HepG2 (cell line): ENCODE results near the gene GTF3C5. TPM values are rescaled to one million over a fixed set of nuclear protein-coding genes. Genes with fewer than 3 reads are reported as not detected.
A peak's percentile ranks its signal among the peaks of the same experiment; 100 is the strongest.

Experiments used
- DRAP1 ChIP-seq: IDR thresholded peaks from 2 replicates; pipeline ENCODE4 v1.6.1; 2016; ENCODE audit warnings: missing genetic modification reagents, missing compliant biosample characterization
- GLI4 ChIP-seq: sonication (generic); formaldehyde crosslinking; IDR thresholded peaks from 2 replicates; pipeline ENCODE4 v1.5.1; 2020; ENCODE audit warnings: missing genetic modification reagents, mild to moderate bottlenecking, moderate library complexity, borderline replicate concordance
- GTF3A ChIP-seq: sonication (generic); formaldehyde crosslinking; conservative IDR thresholded peaks from 2 replicates; pipeline ENCODE4 v1.4.0; 2020; ENCODE audit warnings: mild to moderate bottlenecking, missing genetic modification reagents
- JUN ChIP-seq: sonication (generic); formaldehyde crosslinking; IDR thresholded peaks from 2 replicates; pipeline ENCODE4 v1.4.0; 2020; ENCODE audit warnings: mild to moderate bottlenecking, missing genetic modification reagents
- MED13 ChIP-seq: sonication (generic); formaldehyde crosslinking; IDR thresholded peaks from 2 replicates; pipeline ENCODE4 v1.5.0; 2020; ENCODE audit warnings: missing genetic modification reagents
- MEIS1 ChIP-seq: sonication (generic); formaldehyde crosslinking; IDR thresholded peaks from 2 replicates; pipeline ENCODE4 v1.9.0; 2021; ENCODE audit warnings: mild to moderate bottlenecking, missing genetic modification reagents, moderate library complexity, borderline replicate concordance
- NFKBIZ ChIP-seq: IDR thresholded peaks from 2 replicates; pipeline ENCODE4 v1.6.1; 2018; ENCODE audit warnings: missing genetic modification reagents, missing compliant biosample characterization
- NFYC ChIP-seq: IDR thresholded peaks from 2 replicates; pipeline ENCODE4 v1.6.1; 2016; ENCODE audit warnings: missing genetic modification reagents, missing compliant biosample characterization
- PAXIP1 ChIP-seq: sonication (generic); formaldehyde crosslinking; conservative IDR thresholded peaks from 2 replicates; pipeline ENCODE4 v1.4.0; 2020; ENCODE audit warnings: mild to moderate bottlenecking, missing genetic modification reagents, moderate library complexity
- PHF21A ChIP-seq: sonication (generic); formaldehyde crosslinking; IDR thresholded peaks from 2 replicates; pipeline ENCODE4 v1.5.0; 2020; ENCODE audit warnings: mild to moderate bottlenecking, missing genetic modification reagents
- SRSF9 ChIP-seq: fragments of 200-400 bp; formaldehyde crosslinking; IDR thresholded peaks from 2 replicates; pipeline ENCODE4 v1.6.1; 2018; ENCODE audit warnings: borderline replicate concordance, mild to moderate bottlenecking, low read depth, low read length; ENCODE audit not compliant: insufficient read depth, poor library complexity, severe bottlenecking
- THAP9 ChIP-seq: sonication (generic); formaldehyde crosslinking; IDR thresholded peaks from 2 replicates; pipeline ENCODE4; 2020; ENCODE audit warnings: missing genetic modification reagents, mild to moderate bottlenecking, borderline replicate concordance
- ZBTB43 ChIP-seq: sonication (generic); formaldehyde crosslinking; conservative IDR thresholded peaks from 2 replicates; pipeline ENCODE4 v1.4.0; 2020; ENCODE audit warnings: missing genetic modification reagents
- ZFAT ChIP-seq: sonication (generic); formaldehyde crosslinking; conservative IDR thresholded peaks from 2 replicates; pipeline ENCODE4 v1.8.1; 2023; ENCODE audit warnings: missing genetic modification reagents, inconsistent platforms
- ZNF432 ChIP-seq: sonication (generic); formaldehyde crosslinking; IDR thresholded peaks from 2 replicates; pipeline ENCODE4 v1.5.0; 2020; ENCODE audit warnings: missing genetic modification reagents, mild to moderate bottlenecking, borderline replicate concordance
- ZNF468 ChIP-seq: sonication (generic); formaldehyde crosslinking; IDR thresholded peaks from 2 replicates; pipeline ENCODE4 v1.8.0; 2022; ENCODE audit warnings: mild to moderate bottlenecking, moderate library complexity, missing genetic modification reagents
- ZNF674 ChIP-seq: sonication (generic); formaldehyde crosslinking; IDR thresholded peaks from 2 replicates; pipeline ENCODE4 v1.5.0; 2020; ENCODE audit warnings: low read depth, mild to moderate bottlenecking, missing genetic modification reagents
- ZNF768 ChIP-seq: sonication (generic); formaldehyde crosslinking; IDR thresholded peaks from 2 replicates; pipeline ENCODE4 v1.4.0; 2020; ENCODE audit warnings: missing genetic modification reagents
- ZNF878 ChIP-seq: sonication (generic); formaldehyde crosslinking; IDR thresholded peaks from 2 replicates; pipeline ENCODE4 v1.8.1; 2023; ENCODE audit warnings: mild to moderate bottlenecking, missing genetic modification reagents, moderate library complexity
- polyA plus RNA-seq, 8 experiments: library from polyadenylated mRNA; depleted of rRNA in 3 of 8; stranded (reverse) in 7 of 8; unstranded in 1 of 8; fragments of >200 nt; fragmentation: Illumina TruSeq in 4 of 8; extraction: Trizol in 4 of 8; gene quantifications; 2 replicates each; pipeline versions ENCODE4 v1.2.1 to v1.2.3, GENCODE V29; 2011 to 2016; ENCODE audit warnings: low read depth in 4 of 8, missing spikeins in 1 of 8, mixed read lengths in 1 of 8; ENCODE audit not compliant: insufficient read depth in 1 of 8
- total RNA-seq, 5 experiments: library from RNA; depleted of rRNA; stranded (reverse); fragments of >200 nt; fragmentation: Illumina TruSeq; extraction: Trizol; gene quantifications; 2 replicates each; pipeline ENCODE4 v1.2.3, GENCODE V29; 2016; ENCODE audit warnings: low read depth in 1 of 5

The GTF3C5 gene
- total and polyA plus RNA-seq, 2 of the 13 experiments (the other 11 are each of a cell fraction or from before 2014, with no cell fraction given), result 66.9 to 92.6 TPM

- TF ChIP-seq PAXIP1 (peak; percentile 31; the same call in 1 of the 2 replicates), JUN (CRISPR knock-in tag) (no peak), DRAP1 (peak; percentile 64; the same call in 1 of the 2 replicates), GLI4 (no peak), ZFAT (no peak), ZNF674 (CRISPR knock-in tag) (no peak), ZBTB43 (CRISPR knock-in tag) (0 out of 2 replicates have a peak, but pooled peaks have one; percentile 2), SRSF9 (no peak), THAP9 (CRISPR knock-in tag) (peak; percentile 65; the same call in 1 of the 2 replicates), MEIS1 (no peak), PHF21A (CRISPR knock-in tag) (peak; percentile 94), NFYC (peak; percentile 90), ZNF768 (CRISPR knock-in tag) (peak; percentile 82), ZNF432 (CRISPR knock-in tag) (no peak), MED13 (CRISPR knock-in tag) (no peak), ZNF468 (no peak), ZNF878 (CRISPR knock-in tag) (no peak), GTF3A (CRISPR knock-in tag) (no peak), NFKBIZ (no peak)
Observed at GRCh38 chr9:133030317-133031129, at the start of gene GTF3C5 (continued).
